PC-9 (cell line): Measurements from ENCODE around the gene KRTAP5-1. TPM values are rescaled to one million over a fixed set of nuclear protein-coding genes. Genes with fewer than 3 reads are reported as not detected.
"Not testable (repeated sequence)": the region's sequence is repeated elsewhere in the genome, so short reads cannot be mapped to it uniquely, and the experiment has no call there.

ENCODE experiments used
- BruUV-seq: library from RNA; stranded (reverse); fragments of 400-500 nt; replicated peaks from 2 replicates; lab custom pipeline; 2021; lab: Mats Ljungman, UMichigan
- CTCF ChIA-PET: fragments of 300-600 bp; sonication (Branson Sonifier 250); formaldehyde crosslinking; loops from one replicate; lab custom pipeline; 2022; ENCODE audit warnings: antibody characterized with exemption; lab: Charles Lee
- POLR2A ChIA-PET: fragments of 300-600 bp; sonication (Branson Sonifier 250); formaldehyde crosslinking; loops from one replicate; lab custom pipeline; 2022; ENCODE audit warnings: antibody characterized with exemption; ENCODE audit not compliant: unreplicated experiment; lab: Charles Lee
- DNase-seq, 2 experiments: peaks; one replicate each; pipeline versions ENCODE4 v3.0.0 to v3.0.0-alpha.2; 2015 to 2022; ENCODE audit warnings: mixed read lengths in 1 of 2
- H2AFZ ChIP-seq: fragments of 200-600 bp; sonication (generic); 2 replicates; pipeline ENCODE4 v1.8.1; 2017; ENCODE audit warnings: antibody characterized with exemption
- H3F3A ChIP-seq: fragments of 200-600 bp; sonication (generic); 2 replicates; pipeline ENCODE4 v1.8.1; 2017; ENCODE audit warnings: antibody characterized with exemption, mild to moderate bottlenecking, low read depth; ENCODE audit not compliant: insufficient read depth
- H3K27ac ChIP-seq: fragments of 200-600 bp; sonication (generic); 2 replicates; pipeline ENCODE4 v1.6.1; 2016; ENCODE audit warnings: mixed run types
- H3K27me3 ChIP-seq: fragments of 200-600 bp; sonication (generic); 2 replicates; pipeline ENCODE4 v1.6.1; 2016; ENCODE audit warnings: low read depth, mixed run types; ENCODE audit not compliant: insufficient read depth
- H3K36me3 ChIP-seq: fragments of 200-600 bp; sonication (generic); 2 replicates; pipeline ENCODE4 v1.6.1; 2016; ENCODE audit warnings: low read depth, mixed run types
- H3K4me1 ChIP-seq: fragments of 200-600 bp; sonication (generic); replicated peaks from 2 replicates; pipeline ENCODE4 v1.6.1; 2016; ENCODE audit warnings: mixed run types; ENCODE audit not compliant: insufficient read depth
- H3K4me2 ChIP-seq: fragments of 200-600 bp; sonication (generic); 2 replicates; pipeline ENCODE4 v1.6.1; 2017; ENCODE audit warnings: mixed run types
- H3K4me3 ChIP-seq: fragments of 200-600 bp; sonication (generic); 2 replicates; pipeline ENCODE4 v1.6.1; 2016; ENCODE audit warnings: mixed run types
- H3K79me2 ChIP-seq: fragments of 200-600 bp; sonication (generic); 2 replicates; pipeline ENCODE4 v1.6.1; 2017; ENCODE audit warnings: low read depth, mixed run types
- H3K9me2 ChIP-seq: fragments of 200-600 bp; sonication (generic); 2 replicates; pipeline ENCODE4 v1.8.1; 2017; ENCODE audit warnings: mild to moderate bottlenecking; ENCODE audit not compliant: insufficient read depth
- H3K9me3 ChIP-seq: fragments of 200-600 bp; sonication (generic); 2 replicates; pipeline ENCODE4 v1.8.1; 2016; ENCODE audit warnings: low read depth; ENCODE audit not compliant: insufficient read depth
- H4K20me1 ChIP-seq: fragments of 200-600 bp; sonication (generic); 2 replicates; pipeline ENCODE4 v1.8.1; 2017; ENCODE audit not compliant: insufficient read depth
- EZH2 ChIP-seq: fragments of 200-600 bp; sonication (generic); IDR thresholded peaks from 2 replicates; pipeline ENCODE4 v1.8.0; 2017; ENCODE audit warnings: antibody characterized with exemption, low read depth
- intact Hi-C: fragments of 100-400 bp; cut with micrococcal nuclease; formaldehyde crosslinking; loops from one replicate; pipeline ENCODE4 v1.10.0; 2022; ENCODE audit not compliant: unreplicated experiment
- total RNA-seq: library from RNA; stranded (reverse); gene quantifications from 2 replicates; pipeline ENCODE4 v1.2.3, GENCODE V29; 2021
- TF ChIP-seq, protein P1 (sequence below): fragments of 200-600 bp; sonication (generic); conservative IDR thresholded peaks from 2 replicates; pipeline ENCODE4 v1.6.1; 2017; ENCODE audit warnings: mixed run types, antibody characterized with exemption, mild to moderate bottlenecking, moderate library complexity

Gene KRTAP5-1
- total RNA-seq, 1 experiment from 2014 or later: not detected

GRCh38 chr11:1581976-1582375, 3.1 kb downstream of the KRTAP5-1 start:
- Histone ChIP-seq H4K20me1 (no peaks in the 10 kb centered on the region), H3K27me3 (peaks cover 16% of the 10 kb centered on the region; the same call in 1 of the 2 replicates), H3K27ac (no peak overlapping the region), H3K4me2 (no peak overlapping the region), H3K36me3 (no peaks in the 10 kb centered on the region), H3K9me2 (no peaks in the 10 kb centered on the region), H2AFZ (no peak overlapping the region), H3K79me2 (no peaks in the 10 kb centered on the region), H3K4me3 (no peak overlapping the region), H3K4me1 (no peaks in the 10 kb centered on the region), H3F3A (no peaks in the 10 kb centered on the region), H3K9me3 (no peaks in the 10 kb centered on the region)
- TF ChIP-seq EZH2: no peak
- TF ChIP-seq, protein P1, sequence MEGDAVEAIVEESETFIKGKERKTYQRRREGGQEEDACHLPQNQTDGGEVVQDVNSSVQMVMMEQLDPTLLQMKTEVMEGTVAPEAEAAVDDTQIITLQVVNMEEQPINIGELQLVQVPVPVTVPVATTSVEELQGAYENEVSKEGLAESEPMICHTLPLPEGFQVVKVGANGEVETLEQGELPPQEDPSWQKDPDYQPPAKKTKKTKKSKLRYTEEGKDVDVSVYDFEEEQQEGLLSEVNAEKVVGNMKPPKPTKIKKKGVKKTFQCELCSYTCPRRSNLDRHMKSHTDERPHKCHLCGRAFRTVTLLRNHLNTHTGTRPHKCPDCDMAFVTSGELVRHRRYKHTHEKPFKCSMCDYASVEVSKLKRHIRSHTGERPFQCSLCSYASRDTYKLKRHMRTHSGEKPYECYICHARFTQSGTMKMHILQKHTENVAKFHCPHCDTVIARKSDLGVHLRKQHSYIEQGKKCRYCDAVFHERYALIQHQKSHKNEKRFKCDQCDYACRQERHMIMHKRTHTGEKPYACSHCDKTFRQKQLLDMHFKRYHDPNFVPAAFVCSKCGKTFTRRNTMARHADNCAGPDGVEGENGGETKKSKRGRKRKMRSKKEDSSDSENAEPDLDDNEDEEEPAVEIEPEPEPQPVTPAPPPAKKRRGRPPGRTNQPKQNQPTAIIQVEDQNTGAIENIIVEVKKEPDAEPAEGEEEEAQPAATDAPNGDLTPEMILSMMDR: no peak
- intact Hi-C loops: no loop called here
- BruUV-seq: no TSS peak
- POLR2A ChIA-PET: interaction anchor here (0.6 kb wide), 1 partner anchor 13 kb away, joined by 7 read pairs; no protein-coding TSS in a partner anchor
- DNase-seq: no peak
- CTCF ChIA-PET: no interaction called here

- no peaks in the 10 kb centered on the region for H3K9me2 ChIP-seq
- no peaks in the 10 kb centered on the region for H3K36me3 ChIP-seq
- no peak overlapping the region for H2AFZ ChIP-seq
- CTCF ChIA-PET: no interaction called here
- no peak overlapping the region for H3K4me3 ChIP-seq
- POLR2A ChIA-PET: no interaction called here
- TF ChIP-seq, protein P1: no peak
- no peak for TF ChIP-seq EZH2
- H3K27me3 ChIP-seq: peaks cover 14% of the 10 kb centered on the region
- H3K4me2 ChIP-seq: no peak overlapping the region
- H4K20me1 ChIP-seq: no peaks in the 10 kb centered on the region
- no peaks in the 10 kb centered on the region for H3K9me3 ChIP-seq
- H3K79me2 ChIP-seq: no peaks in the 10 kb centered on the region
- no peak for DNase-seq
- H3K27ac ChIP-seq: no peak overlapping the region
- intact Hi-C loops: no loop called here
- H3K4me1 ChIP-seq: no peaks in the 10 kb centered on the region; the same call in 1 of the 2 replicates
- no TSS peak for BruUV-seq
- no peaks in the 10 kb centered on the region for H3F3A ChIP-seq
Measured at GRCh38 chr11:1576825-1577224, 8.3 kb downstream of the KRTAP5-1 start.

- H3K79me2 ChIP-seq, H3K36me3 ChIP-seq, H3K4me3 ChIP-seq, DNase-seq, H3K9me3 ChIP-seq, H3K4me2 ChIP-seq, H3F3A ChIP-seq, POLR2A ChIA-PET, BruUV-seq, H3K4me1 ChIP-seq, H4K20me1 ChIP-seq, H3K9me2 ChIP-seq, H2AFZ ChIP-seq, H3K27ac ChIP-seq: not testable (repeated sequence)
- intact Hi-C loops: loop anchor here (2.0 kb wide), 2 partner anchors 21 to 29 kb away; no protein-coding TSS in a partner anchor
- H3K27me3 ChIP-seq: peaks cover 14% of the 10 kb centered on the region
- CTCF ChIA-PET: interaction anchor here (0.7 kb wide), 2 partner anchors 31 to 351 kb away, joined by 5 read pairs; no protein-coding TSS in a partner anchor
Measured at GRCh38 chr11:1575756-1576155, 9.3 kb downstream of the KRTAP5-1 start.

GRCh38 chr11:1574933-1575242, 10.2 kb downstream of the KRTAP5-1 start:
- H3K4me2 ChIP-seq: no peak overlapping the region
- H3K9me3 ChIP-seq: no peaks in the 10 kb centered on the region
- no peak overlapping the region for H3K4me3 ChIP-seq
- H3K27ac ChIP-seq: no peak overlapping the region
- H3K36me3 ChIP-seq: no peaks in the 10 kb centered on the region
- H3K27me3 ChIP-seq: peaks cover 14% of the 10 kb centered on the region
- CTCF ChIA-PET: interaction anchor here (0.6 to 2.5 kb wide), 6 partner anchors 14 to 258 kb away, joined by 3 to 31 read pairs (median 4); no protein-coding TSS in a partner anchor
- peaks cover 6% of the 10 kb centered on the region; the same call in 1 of the 2 replicates for H3F3A ChIP-seq
- no TSS peak for BruUV-seq
- TF ChIP-seq, protein P1: no peak
- no peak for TF ChIP-seq EZH2
- no peak overlapping the region for H2AFZ ChIP-seq
- H3K79me2 ChIP-seq: no peaks in the 10 kb centered on the region
- H3K4me1 ChIP-seq: no peaks in the 10 kb centered on the region; the same call in 1 of the 2 replicates
- DNase-seq: no peak
- intact Hi-C loops: loop anchor here (2.0 kb wide), 2 partner anchors 20 to 28 kb away; no protein-coding TSS in a partner anchor
- no peaks in the 10 kb centered on the region for H4K20me1 ChIP-seq
- no peaks in the 10 kb centered on the region for H3K9me2 ChIP-seq
- POLR2A ChIA-PET: no interaction called here
